Measurements from ENCODE around the gene TSC22D2.
"Not testable (repeated sequence)": the region's sequence is repeated elsewhere in the genome, so short reads cannot be mapped to it uniquely, and the experiment has no call there.

The TSC22D2 gene

GRCh38 chr3:150495563-150496168 is 87.6 kb downstream of the TSC22D2 start:
- Histone ChIP-seq H3K4me3 (ENCODE audit: low read length) (no peak overlapping the region), H3K27ac (ENCODE audit: low read depth, low read length) (no peak overlapping the region), H3K36me3 (ENCODE audit: control insufficient read depth, low read length) (no peaks in the 10 kb centered on the region), H3K27me3 (ENCODE audit: control insufficient read depth, low read length) (no peaks in the 10 kb centered on the region), H3F3A (ENCODE audit: control insufficient read depth, insufficient read depth) (no peaks in the 10 kb centered on the region), H3K79me2 (ENCODE audit: control insufficient read depth, low read length) (no peaks in the 10 kb centered on the region), H3K4me1 (ENCODE audit: control insufficient read depth, low read length) (no peaks in the 10 kb centered on the region), H3K9me3 (ENCODE audit: control insufficient read depth, insufficient read depth, low read length) (peaks cover 3% of the 10 kb centered on the region; the same call in 1 of the 2 replicates), H3K4me2 (ENCODE audit: low read length) (no peak overlapping the region), H4K20me1 (ENCODE audit: control insufficient read depth, insufficient read depth, low read depth, low read length) (no peaks in the 10 kb centered on the region), H3K9me2 (replicated peaks; ENCODE audit: control insufficient read depth, low read length) (no peaks in the 10 kb centered on the region)
- TF ChIP-seq EZH2phosphoT487 (IDR thresholded peaks at IDR 0.05; ENCODE audit: borderline replicate concordance, low read length) (no peak), CTCF (IDR thresholded peaks at IDR 0.05; ENCODE audit: low read depth, low read length, poor library complexity, severe bottlenecking) (peak; percentile 63)

GRCh38 chr3:150497956-150498355 is 89.9 kb downstream of the TSC22D2 start:
- no peaks in the 10 kb centered on the region for H3K27me3 ChIP-seq (ENCODE audit: control insufficient read depth, low read length)
- no peaks in the 10 kb centered on the region for H3K9me2 ChIP-seq (replicated peaks; ENCODE audit: control insufficient read depth, low read length)
- H3K4me2 ChIP-seq (ENCODE audit: low read length), result no peak overlapping the region
- no peaks in the 10 kb centered on the region for H3K79me2 ChIP-seq (ENCODE audit: control insufficient read depth, low read length)
- TF ChIP-seq CTCF (IDR thresholded peaks at IDR 0.05; ENCODE audit: low read depth, low read length, poor library complexity, severe bottlenecking) (no peak), EZH2phosphoT487 (IDR thresholded peaks at IDR 0.05; ENCODE audit: borderline replicate concordance, low read length) (no peak)
- no peaks in the 10 kb centered on the region for H3K4me1 ChIP-seq (ENCODE audit: control insufficient read depth, low read length)
- no peaks in the 10 kb centered on the region for H4K20me1 ChIP-seq (ENCODE audit: control insufficient read depth, insufficient read depth, low read depth, low read length)
- H3K9me3 ChIP-seq (ENCODE audit: control insufficient read depth, insufficient read depth, low read length), result peaks cover 11% of the 10 kb centered on the region; the same call in 1 of the 2 replicates
- no peak overlapping the region for H3K27ac ChIP-seq (ENCODE audit: low read depth, low read length)
- H3K36me3 ChIP-seq (ENCODE audit: control insufficient read depth, low read length), result no peaks in the 10 kb centered on the region
- H3K4me3 ChIP-seq (ENCODE audit: low read length), result no peak overlapping the region
- no peaks in the 10 kb centered on the region for H3F3A ChIP-seq (ENCODE audit: control insufficient read depth, insufficient read depth)

GRCh38 chr3:150500960-150501359 is 92.9 kb downstream of the TSC22D2 start:
- H3K79me2 ChIP-seq (ENCODE audit: control insufficient read depth, low read length); H3K9me2 ChIP-seq (replicated peaks; ENCODE audit: control insufficient read depth, low read length); H3K27me3 ChIP-seq (ENCODE audit: control insufficient read depth, low read length); H3K4me3 ChIP-seq (ENCODE audit: low read length); H3F3A ChIP-seq (ENCODE audit: control insufficient read depth, insufficient read depth); H3K36me3 ChIP-seq (ENCODE audit: control insufficient read depth, low read length); H3K4me2 ChIP-seq (ENCODE audit: low read length); H4K20me1 ChIP-seq (ENCODE audit: control insufficient read depth, insufficient read depth, low read depth, low read length); H3K27ac ChIP-seq (ENCODE audit: low read depth, low read length); H3K4me1 ChIP-seq (ENCODE audit: control insufficient read depth, low read length): not testable (repeated sequence)
- peaks cover 11% of the 10 kb centered on the region; the same call in 1 of the 2 replicates for H3K9me3 ChIP-seq (ENCODE audit: control insufficient read depth, insufficient read depth, low read length)

- Histone ChIP-seq H4K20me1 (ENCODE audit: control insufficient read depth, insufficient read depth, low read depth, low read length) (no peaks in the 10 kb centered on the region), H3K27me3 (ENCODE audit: control insufficient read depth, low read length) (no peaks in the 10 kb centered on the region), H3F3A (ENCODE audit: control insufficient read depth, insufficient read depth) (no peaks in the 10 kb centered on the region), H3K9me3 (ENCODE audit: control insufficient read depth, insufficient read depth, low read length) (peaks cover 11% of the 10 kb centered on the region; the same call in 1 of the 2 replicates), H3K4me3 (ENCODE audit: low read length) (no peak overlapping the region), H3K27ac (ENCODE audit: low read depth, low read length) (no peak overlapping the region), H3K4me1 (ENCODE audit: control insufficient read depth, low read length) (no peaks in the 10 kb centered on the region), H3K4me2 (ENCODE audit: low read length) (no peak overlapping the region), H3K36me3 (ENCODE audit: control insufficient read depth, low read length) (no peaks in the 10 kb centered on the region), H3K9me2 (replicated peaks; ENCODE audit: control insufficient read depth, low read length) (no peaks in the 10 kb centered on the region), H3K79me2 (ENCODE audit: control insufficient read depth, low read length) (no peaks in the 10 kb centered on the region)
- TF ChIP-seq EZH2phosphoT487 (IDR thresholded peaks at IDR 0.05; ENCODE audit: borderline replicate concordance, low read length) (no peak), CTCF (IDR thresholded peaks at IDR 0.05; ENCODE audit: low read depth, low read length, poor library complexity, severe bottlenecking) (no peak)
Measured at GRCh38 chr3:150503402-150504099, 95.5 kb downstream of the TSC22D2 start.

Measured in DOHH2 (cell line).